ENCODE measurements around the gene NOTUM.
"Not testable (repeated sequence)": the region's sequence is repeated elsewhere in the genome, so short reads cannot be mapped to it uniquely, and the experiment has no call there.

The NOTUM gene

DNA sequence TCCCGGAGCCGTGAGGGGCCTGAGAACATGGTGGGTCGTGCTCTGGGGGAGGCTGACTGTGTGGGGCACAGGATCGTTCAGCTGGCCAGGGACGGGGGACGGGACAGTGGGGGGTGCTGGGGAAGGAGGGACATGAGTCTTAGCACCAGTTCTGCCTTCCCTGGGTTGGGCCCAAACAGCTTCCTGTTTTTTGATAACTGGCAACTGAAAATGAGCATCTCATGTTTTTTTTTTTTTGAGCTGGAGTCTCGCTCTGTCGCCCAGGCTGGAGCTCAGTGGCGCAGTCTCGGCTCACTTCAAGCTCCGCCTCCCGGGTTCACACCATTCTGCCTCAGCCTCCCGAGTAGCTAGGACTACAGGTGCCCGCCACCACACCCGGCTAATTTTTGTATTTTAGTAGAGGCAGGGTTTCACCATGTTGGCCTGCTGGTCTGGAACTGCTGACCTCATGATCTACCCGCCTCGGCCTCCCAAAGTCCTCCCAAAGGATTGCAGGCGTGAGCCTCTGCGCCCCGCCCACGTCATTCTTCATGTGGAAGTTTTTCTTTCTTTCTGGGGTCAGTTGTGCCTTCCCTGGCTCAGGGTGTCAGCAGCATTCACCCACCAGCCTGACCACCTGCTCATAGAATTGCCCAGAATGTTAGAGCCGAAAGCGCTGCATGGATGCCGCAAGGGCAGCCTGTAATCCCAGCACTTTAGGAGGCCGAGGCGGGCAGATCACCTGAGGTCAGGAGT lies 22.8 kb upstream of the NOTUM start:
- Histone ChIP-seq H3K4me1 (ENCODE audit: control insufficient read depth in 1 of 2, insufficient read depth in 2 of 2, low read length in 2 of 2) (no peaks in the 10 kb centered on the region), H3K9me3 (ENCODE audit: control insufficient read depth in 1 of 2, low read length in 2 of 2) (no peaks in the 10 kb centered on the region), H3K27ac (ENCODE audit: low read length) (no peak overlapping the region), H3K4me3 (ENCODE audit: low read depth in 1 of 2, low read length in 2 of 2) (no peak overlapping the region), H3K36me3 (ENCODE audit: control insufficient read depth in 1 of 2, insufficient read depth in 2 of 2, low read length in 2 of 2) (peaks cover 9 to 40% of the 10 kb centered on the region in 2 donors), H3K27me3 (ENCODE audit: low read depth, low read length) (no peaks in the 10 kb centered on the region)

DNA sequence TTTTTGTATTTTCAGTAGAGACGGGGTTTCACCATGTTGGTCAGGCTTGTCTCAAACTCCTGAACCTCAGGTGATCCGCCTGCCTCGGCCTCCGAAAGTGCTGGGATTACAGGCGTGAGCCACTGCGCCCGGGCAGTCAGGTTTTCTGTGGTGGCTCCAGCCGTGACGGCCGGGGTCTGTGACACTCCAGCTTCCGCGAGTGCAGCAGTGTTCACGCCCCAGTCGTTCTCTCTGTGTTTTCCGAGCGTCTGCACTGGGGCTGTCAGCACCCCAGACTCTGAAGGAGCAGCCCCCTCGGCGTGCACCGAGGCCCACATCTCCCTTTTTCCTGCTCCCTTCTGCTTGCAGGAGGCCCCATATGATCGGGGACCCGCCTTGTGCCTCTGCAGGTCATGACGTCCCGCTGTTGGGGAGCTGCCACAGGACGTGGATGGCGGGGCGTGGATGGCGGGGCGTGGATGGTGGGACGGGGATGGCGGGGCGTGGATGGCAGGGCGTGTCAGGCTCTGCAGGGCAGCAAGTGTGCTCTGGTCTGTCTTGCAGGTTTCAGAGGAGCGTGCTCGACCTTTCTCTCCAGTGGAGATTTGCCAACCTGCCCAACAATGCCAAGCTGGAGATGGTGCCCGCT lies 22.1 kb upstream of the NOTUM start:
- Histone ChIP-seq H3K36me3 (ENCODE audit: control insufficient read depth in 1 of 2, insufficient read depth in 2 of 2, low read length in 2 of 2) (peaks cover 9 to 40% of the 10 kb centered on the region in 2 donors), H3K27me3 (ENCODE audit: low read depth, low read length) (no peaks in the 10 kb centered on the region), H3K4me3 (ENCODE audit: low read depth in 1 of 2, low read length in 2 of 2) (no peak overlapping the region), H3K27ac (ENCODE audit: low read length) (no peak overlapping the region), H3K4me1 (ENCODE audit: control insufficient read depth in 1 of 2, insufficient read depth in 2 of 2, low read length in 2 of 2) (peaks cover 0 to 5% of the 10 kb centered on the region in 2 donors), H3K9me3 (ENCODE audit: control insufficient read depth in 1 of 2, low read length in 2 of 2) (no peaks in the 10 kb centered on the region)

DNA sequence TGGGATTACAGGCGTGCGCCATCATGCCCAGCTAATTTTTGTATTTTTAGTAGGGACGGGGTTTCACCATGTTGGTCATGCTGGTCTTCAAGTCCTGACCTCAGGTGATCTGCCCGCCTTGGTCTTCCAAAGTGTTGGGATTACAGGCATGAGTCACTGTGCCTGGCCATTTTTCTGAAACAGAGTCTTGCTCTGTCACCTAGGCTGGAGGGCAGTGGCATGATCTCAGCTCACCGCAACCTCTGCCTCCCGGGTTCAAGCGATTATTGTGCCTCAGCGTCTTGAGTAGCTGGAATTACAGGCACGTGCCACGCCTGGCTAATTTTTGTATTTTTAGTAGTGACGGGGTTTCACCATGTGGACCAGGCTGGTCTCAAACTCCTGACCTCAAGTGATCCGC lies 20.5 kb upstream of the NOTUM start:
- H3K27ac ChIP-seq (ENCODE audit: low read length); H3K4me3 ChIP-seq (ENCODE audit: low read depth in 1 of 2, low read length in 2 of 2); H3K9me3 ChIP-seq (ENCODE audit: control insufficient read depth in 1 of 2, low read length in 2 of 2); H3K4me1 ChIP-seq (ENCODE audit: control insufficient read depth in 1 of 2, insufficient read depth in 2 of 2, low read length in 2 of 2); H3K27me3 ChIP-seq (ENCODE audit: low read depth, low read length): not testable (repeated sequence)
- H3K36me3 ChIP-seq (ENCODE audit: control insufficient read depth in 1 of 2, insufficient read depth in 2 of 2, low read length in 2 of 2): peaks cover 9 to 27% of the 10 kb centered on the region in 2 donors

DNA sequence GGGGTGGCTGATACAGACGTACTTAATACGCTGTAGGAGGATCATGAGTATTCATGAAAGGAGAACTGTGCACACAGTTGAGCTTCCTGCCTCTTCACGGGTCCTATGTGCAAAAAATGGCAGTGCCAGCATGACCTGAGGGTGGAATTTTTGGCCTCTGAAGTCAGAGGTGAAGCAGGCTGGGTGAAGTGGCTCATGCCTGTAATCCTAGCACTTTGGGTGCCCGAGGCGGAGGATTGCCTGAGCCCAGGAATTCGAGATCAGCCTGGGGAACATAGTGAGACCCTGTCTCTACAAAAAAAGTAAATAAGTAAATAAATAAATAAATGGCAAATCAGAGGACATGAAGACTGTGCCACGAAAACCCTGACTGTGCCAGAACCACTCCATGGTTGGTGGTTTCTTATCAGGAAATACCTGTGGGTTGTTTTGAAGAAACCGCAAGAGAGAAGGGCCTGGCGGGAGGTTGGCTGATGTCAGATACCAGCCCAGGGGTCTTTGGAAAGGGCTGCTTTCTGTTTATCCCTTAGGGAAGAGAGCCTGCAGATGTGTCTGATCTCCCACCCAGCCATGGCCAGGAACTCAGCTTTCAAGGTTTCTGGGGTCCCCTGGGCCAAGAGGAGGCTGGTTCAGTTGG lies 19.8 kb upstream of the NOTUM start:
- H3K36me3 ChIP-seq (ENCODE audit: control insufficient read depth in 1 of 2, insufficient read depth in 2 of 2, low read length in 2 of 2): peaks cover 9 to 22% of the 10 kb centered on the region in 2 donors
- no peak overlapping the region for H3K27ac ChIP-seq (ENCODE audit: low read length)
- H3K27me3 ChIP-seq (ENCODE audit: low read depth, low read length): no peaks in the 10 kb centered on the region
- H3K4me1 ChIP-seq (ENCODE audit: control insufficient read depth in 1 of 2, insufficient read depth in 2 of 2, low read length in 2 of 2): peaks cover 0 to 10% of the 10 kb centered on the region in 2 donors
- no peaks in the 10 kb centered on the region for H3K9me3 ChIP-seq (ENCODE audit: control insufficient read depth in 1 of 2, low read length in 2 of 2)
- no peak overlapping the region for H3K4me3 ChIP-seq (ENCODE audit: low read depth in 1 of 2, low read length in 2 of 2)

DNA sequence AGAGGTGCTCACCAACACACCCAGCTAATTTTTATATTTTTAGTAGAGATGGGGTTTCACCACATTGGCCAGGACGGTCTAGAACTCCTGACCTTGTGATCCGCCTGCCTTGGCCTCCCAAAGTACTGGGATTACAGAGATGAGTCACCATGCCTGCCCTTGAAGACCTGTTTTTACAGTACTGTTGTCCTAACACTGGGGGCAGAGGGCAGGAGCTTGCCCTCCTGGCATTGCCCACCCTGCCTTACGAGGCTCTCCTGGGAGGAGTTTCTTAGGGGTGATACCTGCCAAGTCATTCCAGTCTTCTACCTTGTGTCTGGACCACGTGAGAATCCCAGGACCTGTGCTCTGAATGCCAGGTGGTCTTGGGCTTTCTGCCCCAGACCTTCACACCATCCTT lies 19.1 kb upstream of the NOTUM start:
- Histone ChIP-seq H3K9me3 (ENCODE audit: control insufficient read depth in 1 of 2, low read length in 2 of 2) (no peaks in the 10 kb centered on the region), H3K36me3 (ENCODE audit: control insufficient read depth in 1 of 2, insufficient read depth in 2 of 2, low read length in 2 of 2) (peaks cover 2 to 15% of the 10 kb centered on the region in 2 donors), H3K4me3 (ENCODE audit: low read depth in 1 of 2, low read length in 2 of 2) (no peak overlapping the region), H3K27me3 (ENCODE audit: low read depth, low read length) (no peaks in the 10 kb centered on the region), H3K27ac (ENCODE audit: low read length) (no peak overlapping the region), H3K4me1 (ENCODE audit: control insufficient read depth in 1 of 2, insufficient read depth in 2 of 2, low read length in 2 of 2) (peaks cover 0 to 10% of the 10 kb centered on the region in 2 donors)

DNA sequence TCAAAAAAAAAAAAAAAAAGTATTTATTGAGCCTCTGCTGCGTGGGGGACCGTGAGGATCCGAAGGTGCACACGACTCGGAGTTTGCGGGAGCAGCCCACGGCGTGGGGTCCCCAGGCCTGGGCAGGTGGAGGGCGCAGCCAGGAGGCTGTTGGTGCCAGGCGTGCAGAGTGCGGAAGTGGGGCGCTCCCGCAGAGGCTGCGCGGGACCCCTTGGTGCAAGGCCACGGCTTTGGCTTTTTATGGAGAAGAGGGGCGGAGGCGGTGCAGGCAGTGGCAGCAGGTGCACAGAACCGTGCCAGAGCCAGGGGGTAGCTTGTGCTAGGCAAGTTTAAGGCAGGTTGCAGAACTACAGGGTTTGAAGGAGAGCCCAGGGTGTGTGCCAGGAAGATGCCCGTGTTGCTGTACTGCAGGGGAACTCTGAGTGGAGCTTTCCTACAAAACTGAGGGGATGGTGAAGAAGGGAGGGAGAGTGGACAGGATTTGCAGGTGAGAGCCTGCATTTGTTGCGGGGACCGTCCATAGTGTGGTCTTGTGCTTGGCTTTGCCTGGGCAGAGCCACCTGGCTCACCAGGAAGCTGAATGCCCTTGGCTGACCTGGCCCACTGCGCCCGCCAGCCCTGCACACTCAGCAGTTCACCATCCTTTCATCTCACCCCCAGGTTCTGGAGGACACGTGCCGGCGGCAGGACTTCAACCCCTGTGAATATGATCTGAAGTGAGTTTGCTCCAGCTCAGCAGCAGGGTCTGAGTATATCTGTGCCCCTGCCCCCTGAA lies 17.7 kb upstream of the NOTUM start:
- no peaks in the 10 kb centered on the region for H3K27me3 ChIP-seq (ENCODE audit: low read depth, low read length)
- H3K36me3 ChIP-seq (ENCODE audit: control insufficient read depth in 1 of 2, insufficient read depth in 2 of 2, low read length in 2 of 2): peaks cover 0 to 6% of the 10 kb centered on the region in 2 donors
- H3K9me3 ChIP-seq (ENCODE audit: control insufficient read depth in 1 of 2, low read length in 2 of 2): no peaks in the 10 kb centered on the region
- H3K27ac ChIP-seq (ENCODE audit: low read length): no peak overlapping the region
- peak overlapping the region; percentile 11 to 78 for H3K4me3 ChIP-seq (ENCODE audit: low read depth in 1 of 2, low read length in 2 of 2)
- H3K4me1 ChIP-seq (ENCODE audit: control insufficient read depth in 1 of 2, insufficient read depth in 2 of 2, low read length in 2 of 2): peaks cover 0 to 10% of the 10 kb centered on the region in 2 donors

DNA sequence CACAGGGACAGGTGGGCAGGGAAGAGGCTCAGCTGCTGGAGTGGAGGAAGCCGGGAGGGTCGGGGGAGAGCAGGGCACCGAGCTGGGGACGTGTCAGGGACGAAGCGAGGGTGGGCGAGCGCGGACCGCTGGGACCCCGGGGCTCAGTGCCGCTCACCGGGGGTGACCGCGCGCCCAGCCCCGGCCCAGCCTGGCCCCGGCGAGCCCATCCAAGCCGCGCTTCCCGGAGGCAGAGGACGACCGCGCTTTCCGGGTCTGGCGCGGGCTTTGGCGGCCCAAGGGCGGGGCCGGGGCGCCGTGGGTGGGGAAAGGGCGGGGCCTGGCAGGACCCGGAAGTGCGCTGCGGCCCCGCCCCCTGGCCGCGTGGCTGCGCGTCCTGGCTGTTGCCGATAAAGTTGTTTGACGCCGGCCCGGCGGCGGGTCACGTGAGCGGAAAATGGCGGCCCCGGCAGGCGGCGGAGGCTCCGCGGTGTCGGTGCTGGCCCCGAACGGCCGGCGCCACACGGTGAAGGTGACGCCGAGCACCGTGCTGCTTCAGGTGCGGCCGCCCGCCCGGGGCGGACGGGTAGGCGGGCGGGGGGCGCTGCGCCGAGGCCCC lies 16.3 kb upstream of the NOTUM start, which contains the start of gene ASPSCR1:
Gene ASPSCR1, plus strand, starts transcription at position 419 of the 598 bp plus-strand sequence. Its CDS starts 18 bp downstream, at position 437.
- Histone ChIP-seq H3K27ac (ENCODE audit: low read length) (peak within 1 kb of the TSS; percentile 56), H3K27me3 (ENCODE audit: low read depth, low read length) (no peaks in the 10 kb centered on the region), H3K4me1 (ENCODE audit: control insufficient read depth in 1 of 2, insufficient read depth in 2 of 2, low read length in 2 of 2) (peaks cover 0 to 10% of the 10 kb centered on the region in 2 donors), H3K36me3 (ENCODE audit: control insufficient read depth in 1 of 2, insufficient read depth in 2 of 2, low read length in 2 of 2) (peaks cover 0 to 3% of the 10 kb centered on the region in 2 donors), H3K4me3 (ENCODE audit: low read depth in 1 of 2, low read length in 2 of 2) (peak within 1 kb of the TSS; percentile 72 to 78), H3K9me3 (ENCODE audit: control insufficient read depth in 1 of 2, low read length in 2 of 2) (no peaks in the 10 kb centered on the region)

DNA sequence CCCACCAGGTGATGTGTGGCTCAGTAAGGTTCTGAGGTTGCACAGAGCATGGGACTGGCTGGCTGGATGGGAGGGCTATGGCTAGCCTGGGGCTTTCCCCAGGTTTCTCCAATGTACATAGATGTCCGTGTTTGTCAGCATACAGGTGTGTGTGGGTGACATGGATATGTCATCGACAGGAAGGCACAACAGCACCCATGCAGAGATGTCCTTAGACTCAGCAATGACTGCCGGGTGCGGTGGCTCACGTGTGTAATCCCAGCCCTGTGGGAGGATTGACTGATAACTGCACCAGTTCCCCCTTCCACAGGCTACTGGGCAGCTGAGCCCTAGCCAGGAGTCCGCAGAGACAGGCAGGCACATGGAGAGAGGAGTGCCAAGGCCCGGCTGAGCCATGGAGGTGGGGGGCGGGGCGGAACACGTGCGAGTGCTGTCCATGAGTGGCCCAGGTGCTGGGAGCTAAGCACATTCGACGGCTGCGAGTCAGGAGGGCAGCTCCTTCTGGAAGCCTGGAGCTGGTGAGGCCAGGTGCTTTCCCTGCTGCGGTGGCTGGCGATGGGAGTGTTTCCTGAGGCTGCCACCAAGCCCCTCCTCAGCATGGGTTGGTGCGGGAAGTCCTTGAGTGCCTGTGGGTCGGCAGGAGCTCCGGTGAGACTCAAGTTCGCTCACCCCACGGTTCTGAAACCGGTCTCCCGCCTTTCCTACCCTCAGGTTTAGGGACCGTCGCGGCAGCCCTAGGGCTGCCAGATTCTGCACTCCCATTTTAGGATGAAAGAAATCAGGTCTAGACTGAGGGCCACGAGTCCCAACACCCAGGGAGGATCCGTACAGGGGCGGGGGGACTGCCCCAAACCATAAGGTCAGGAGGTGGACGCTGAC lies 15.6 kb upstream of the NOTUM start:
- peaks cover 0 to 10% of the 10 kb centered on the region in 2 donors for H3K4me1 ChIP-seq (ENCODE audit: control insufficient read depth in 1 of 2, insufficient read depth in 2 of 2, low read length in 2 of 2)
- no peaks in the 10 kb centered on the region for H3K27me3 ChIP-seq (ENCODE audit: low read depth, low read length)
- H3K9me3 ChIP-seq (ENCODE audit: control insufficient read depth in 1 of 2, low read length in 2 of 2): no peaks in the 10 kb centered on the region
- peak overlapping the region; percentile 56 for H3K27ac ChIP-seq (ENCODE audit: low read length)
- H3K4me3 ChIP-seq (ENCODE audit: low read depth in 1 of 2, low read length in 2 of 2): peak overlapping the region; percentile 72 to 78
- peaks cover 0 to 3% of the 10 kb centered on the region in 2 donors for H3K36me3 ChIP-seq (ENCODE audit: control insufficient read depth in 1 of 2, insufficient read depth in 2 of 2, low read length in 2 of 2)

DNA sequence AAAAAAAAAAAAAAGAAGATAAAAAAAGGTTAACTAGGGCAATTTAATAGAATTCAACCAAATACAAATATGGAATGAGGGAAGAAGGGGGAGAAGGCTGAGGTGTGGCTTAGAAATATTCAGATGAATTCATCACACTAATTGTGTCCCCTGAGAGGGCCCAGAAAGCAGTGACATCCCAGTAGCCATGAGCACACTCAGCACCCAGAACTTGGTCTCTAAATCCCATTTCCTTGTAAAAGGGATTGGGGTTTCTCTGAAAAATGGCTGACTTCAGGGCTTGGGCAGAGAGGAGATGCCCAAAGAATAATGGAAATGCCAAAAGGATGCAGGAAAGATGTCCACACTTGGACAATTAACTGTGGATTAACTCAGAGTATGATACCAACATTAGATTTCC lies 12.4 kb upstream of the NOTUM start:
- H3K4me3 ChIP-seq (ENCODE audit: low read depth in 1 of 2, low read length in 2 of 2): no peak overlapping the region
- H3K36me3 ChIP-seq (ENCODE audit: control insufficient read depth in 1 of 2, insufficient read depth in 2 of 2, low read length in 2 of 2): no peaks in the 10 kb centered on the region
- H3K4me1 ChIP-seq (ENCODE audit: control insufficient read depth in 1 of 2, insufficient read depth in 2 of 2, low read length in 2 of 2): peaks cover 0 to 12% of the 10 kb centered on the region in 2 donors
- H3K27me3 ChIP-seq (ENCODE audit: low read depth, low read length): no peaks in the 10 kb centered on the region
- no peak overlapping the region for H3K27ac ChIP-seq (ENCODE audit: low read length)
- no peaks in the 10 kb centered on the region for H3K9me3 ChIP-seq (ENCODE audit: control insufficient read depth in 1 of 2, low read length in 2 of 2)
